HEK293T (cell line): ENCODE data around the gene RAB15.

ENCODE experiments used
- FOXK2 ChIP-seq: fragments of 450-650 bp; IDR thresholded peaks from 2 replicates; pipeline ENCODE4 v1.6.1; 2016; ENCODE audit warnings: mild to moderate bottlenecking
- FOXM1 ChIP-seq: fragments of 450-650 bp; IDR thresholded peaks from 2 replicates; pipeline ENCODE4 v1.6.1; 2017; ENCODE audit warnings: mild to moderate bottlenecking, borderline replicate concordance
- L3MBTL2 ChIP-seq: fragments of 450-650 bp; conservative IDR thresholded peaks from 2 replicates; pipeline ENCODE4 v1.6.1; 2016; ENCODE audit warnings: mild to moderate bottlenecking
- PKNOX1 ChIP-seq: fragments of 450-650 bp; IDR thresholded peaks from 2 replicates; pipeline ENCODE4 v1.6.1; 2016
- ZNF384 ChIP-seq: fragments of 450-650 bp; IDR thresholded peaks from 2 replicates; pipeline ENCODE4 v1.6.1; 2016

GRCh38 chr14:64927031-64927430, 45.1 kb downstream of the RAB15 start:
- TF ChIP-seq L3MBTL2 (no peak), ZNF384 (no peak), FOXM1 (no peak), PKNOX1 (no peak), FOXK2 (no peak)
